ENCODE measurements around the gene CGN. TPM values are rescaled to one million over a fixed set of nuclear protein-coding genes. Genes with fewer than 3 reads are reported as not detected.
"Not testable (repeated sequence)": the region's sequence is repeated elsewhere in the genome, so short reads cannot be mapped to it uniquely, and the experiment has no call there.

CGN gene
- total RNA-seq, 1 donor from 2014 or later, result not detected

DNA sequence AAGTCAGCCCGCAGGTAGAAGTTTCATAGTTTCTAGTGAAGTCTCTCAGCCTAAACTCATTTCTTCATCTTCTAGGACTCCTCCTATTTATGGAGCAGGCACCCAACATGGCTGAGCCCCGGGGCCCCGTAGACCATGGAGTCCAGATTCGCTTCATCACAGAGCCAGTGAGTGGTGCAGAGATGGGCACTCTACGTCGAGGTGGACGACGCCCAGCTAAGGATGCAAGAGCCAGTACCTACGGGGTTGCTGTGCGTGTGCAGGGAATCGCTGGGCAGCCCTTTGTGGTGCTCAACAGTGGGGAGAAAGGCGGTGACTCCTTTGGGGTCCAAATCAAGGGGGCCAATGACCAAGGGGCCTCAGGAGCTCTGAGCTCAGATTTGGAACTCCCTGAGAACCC lies 7.2 kb downstream of the CGN start:
- no peaks in the 10 kb centered on the region for H3K27me3 ChIP-seq
- intact Hi-C loops (cut with DNase I), result no loop called here
- H3K36me3 ChIP-seq, result no peaks in the 10 kb centered on the region
- no peak overlapping the region for H3K27ac ChIP-seq
- no peak for DNase-seq (ENCODE audit: low spot score in 2 of 2)
- H3K4me3 ChIP-seq, result no peak overlapping the region
- TF ChIP-seq, protein P1, sequence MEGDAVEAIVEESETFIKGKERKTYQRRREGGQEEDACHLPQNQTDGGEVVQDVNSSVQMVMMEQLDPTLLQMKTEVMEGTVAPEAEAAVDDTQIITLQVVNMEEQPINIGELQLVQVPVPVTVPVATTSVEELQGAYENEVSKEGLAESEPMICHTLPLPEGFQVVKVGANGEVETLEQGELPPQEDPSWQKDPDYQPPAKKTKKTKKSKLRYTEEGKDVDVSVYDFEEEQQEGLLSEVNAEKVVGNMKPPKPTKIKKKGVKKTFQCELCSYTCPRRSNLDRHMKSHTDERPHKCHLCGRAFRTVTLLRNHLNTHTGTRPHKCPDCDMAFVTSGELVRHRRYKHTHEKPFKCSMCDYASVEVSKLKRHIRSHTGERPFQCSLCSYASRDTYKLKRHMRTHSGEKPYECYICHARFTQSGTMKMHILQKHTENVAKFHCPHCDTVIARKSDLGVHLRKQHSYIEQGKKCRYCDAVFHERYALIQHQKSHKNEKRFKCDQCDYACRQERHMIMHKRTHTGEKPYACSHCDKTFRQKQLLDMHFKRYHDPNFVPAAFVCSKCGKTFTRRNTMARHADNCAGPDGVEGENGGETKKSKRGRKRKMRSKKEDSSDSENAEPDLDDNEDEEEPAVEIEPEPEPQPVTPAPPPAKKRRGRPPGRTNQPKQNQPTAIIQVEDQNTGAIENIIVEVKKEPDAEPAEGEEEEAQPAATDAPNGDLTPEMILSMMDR (IDR thresholded peaks at IDR 0.05), result no peak
- no peaks in the 10 kb centered on the region for H3K9me3 ChIP-seq
- no peaks in the 10 kb centered on the region for H3K4me1 ChIP-seq

DNA sequence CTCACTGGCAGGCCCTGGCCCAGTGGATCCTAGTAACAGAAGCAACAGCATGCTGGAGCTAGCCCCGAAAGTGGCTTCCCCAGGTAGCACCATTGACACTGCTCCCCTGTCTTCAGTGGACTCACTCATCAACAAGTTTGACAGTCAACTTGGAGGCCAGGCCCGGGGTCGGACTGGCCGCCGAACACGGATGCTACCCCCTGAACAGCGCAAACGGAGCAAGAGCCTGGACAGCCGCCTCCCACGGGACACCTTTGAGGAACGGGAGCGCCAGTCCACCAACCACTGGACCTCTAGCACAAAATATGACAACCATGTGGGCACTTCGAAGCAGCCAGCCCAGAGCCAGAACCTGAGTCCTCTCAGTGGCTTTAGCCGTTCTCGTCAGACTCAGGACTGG lies 7.7 kb downstream of the CGN start:
- H3K4me1 ChIP-seq, result no peaks in the 10 kb centered on the region
- H3K27me3 ChIP-seq, result no peaks in the 10 kb centered on the region
- TF ChIP-seq, protein P1 (IDR thresholded peaks at IDR 0.05), result no peak
- no peaks in the 10 kb centered on the region for H3K36me3 ChIP-seq
- no peaks in the 10 kb centered on the region for H3K9me3 ChIP-seq
- H3K4me3 ChIP-seq, result no peak overlapping the region
- intact Hi-C loops (cut with DNase I), result no loop called here
- H3K27ac ChIP-seq, result no peak overlapping the region
- no peak for DNase-seq (ENCODE audit: low spot score in 2 of 2)

DNA sequence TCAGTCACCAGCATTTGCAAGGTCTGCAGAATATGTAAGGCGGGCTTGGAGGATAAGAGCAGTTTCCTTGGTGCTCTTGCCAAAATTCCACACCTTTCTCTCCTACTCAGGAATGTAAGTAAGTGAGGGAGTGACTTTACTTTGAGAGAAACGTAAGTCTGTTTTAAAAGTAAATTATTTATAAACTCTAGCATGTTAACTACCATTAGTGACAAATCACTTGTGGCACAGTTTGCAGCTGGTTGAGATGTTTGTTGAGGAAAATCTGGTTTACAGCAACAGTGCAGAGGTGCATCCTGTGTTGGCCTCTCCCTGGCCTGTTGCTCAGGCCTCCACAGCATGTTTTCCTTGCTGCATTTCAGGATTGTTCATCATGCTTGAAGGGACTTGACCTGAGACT lies 8.5 kb downstream of the CGN start:
- intact Hi-C loops (cut with DNase I), result no loop called here
- no peaks in the 10 kb centered on the region for H3K36me3 ChIP-seq
- no peaks in the 10 kb centered on the region for H3K9me3 ChIP-seq
- TF ChIP-seq, protein P1 (IDR thresholded peaks at IDR 0.05), result no peak
- no peak overlapping the region for H3K27ac ChIP-seq
- H3K4me3 ChIP-seq, result no peak overlapping the region
- DNase-seq (ENCODE audit: low spot score in 2 of 2), result no peak
- no peaks in the 10 kb centered on the region for H3K4me1 ChIP-seq
- H3K27me3 ChIP-seq, result no peaks in the 10 kb centered on the region

DNA sequence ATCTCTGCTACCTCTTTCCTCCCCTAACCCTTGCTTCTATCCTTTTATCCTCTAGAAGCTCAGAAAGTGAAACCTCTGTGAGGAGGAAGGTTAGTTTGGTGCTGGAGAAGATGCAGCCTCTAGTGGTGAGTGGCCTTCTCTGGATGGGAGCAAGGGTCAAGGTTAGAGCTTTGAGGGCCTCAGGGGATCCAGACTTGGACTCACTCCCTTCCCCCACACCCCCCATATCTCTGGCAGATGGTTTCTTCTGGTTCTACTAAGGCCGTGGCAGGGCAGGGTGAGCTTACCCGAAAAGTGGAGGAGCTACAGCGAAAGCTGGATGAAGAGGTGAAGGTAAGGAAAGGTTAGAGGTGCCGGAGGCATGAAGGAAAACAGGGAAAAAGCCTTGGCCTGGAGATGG lies 9.2 kb downstream of the CGN start:
- H3K4me1 ChIP-seq, result no peaks in the 10 kb centered on the region
- no peaks in the 10 kb centered on the region for H3K9me3 ChIP-seq
- no peak for DNase-seq (ENCODE audit: low spot score in 2 of 2)
- H3K4me3 ChIP-seq, result no peak overlapping the region
- no peak overlapping the region for H3K27ac ChIP-seq
- TF ChIP-seq, protein P1 (IDR thresholded peaks at IDR 0.05), result no peak
- no peaks in the 10 kb centered on the region for H3K27me3 ChIP-seq
- intact Hi-C loops (cut with DNase I), result no loop called here
- H3K36me3 ChIP-seq, result no peaks in the 10 kb centered on the region

DNA sequence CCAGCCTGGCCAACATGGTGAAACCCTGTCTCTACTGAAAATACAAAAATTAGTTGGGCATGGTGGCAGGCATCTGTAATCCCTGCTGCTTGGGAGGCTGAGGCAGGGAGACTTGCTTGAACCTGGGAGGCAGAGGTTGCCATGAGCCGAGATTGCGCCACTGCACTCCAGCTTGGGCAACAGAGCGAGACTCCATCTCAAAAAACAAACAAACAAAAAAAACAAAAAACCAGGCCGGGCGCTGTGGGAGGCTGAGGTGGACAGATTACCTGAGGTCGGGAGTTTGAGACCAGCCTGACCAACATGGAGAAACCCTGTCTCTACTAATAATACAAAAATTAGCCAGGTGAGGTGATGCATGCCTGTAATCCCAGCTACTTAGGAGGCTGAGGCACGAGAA lies 11.2 kb downstream of the CGN start:
- H3K9me3 ChIP-seq; intact Hi-C loops (cut with DNase I); H3K27me3 ChIP-seq; H3K4me1 ChIP-seq; H3K36me3 ChIP-seq; DNase-seq (ENCODE audit: low spot score in 2 of 2); H3K4me3 ChIP-seq; H3K27ac ChIP-seq: not testable (repeated sequence)

DNA sequence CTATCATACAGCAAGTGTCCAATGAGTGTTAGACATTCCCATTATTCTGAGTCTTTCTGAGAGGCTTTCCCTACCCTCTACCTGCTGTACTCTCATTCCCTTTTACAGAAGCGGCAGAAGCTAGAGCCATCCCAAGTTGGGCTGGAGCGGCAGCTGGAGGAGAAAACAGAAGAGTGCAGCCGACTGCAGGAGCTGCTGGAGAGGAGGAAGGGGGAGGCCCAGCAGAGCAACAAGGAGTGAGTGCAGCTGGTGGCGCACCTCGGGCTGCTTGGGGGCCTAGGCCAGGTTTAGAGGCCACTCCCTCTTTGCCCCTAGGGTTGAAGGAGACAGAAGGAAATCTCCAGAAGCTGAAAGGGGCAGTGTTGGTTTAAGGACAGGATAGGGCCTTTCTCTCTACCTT lies 12.1 kb downstream of the CGN start:
- DNase-seq (ENCODE audit: low spot score in 2 of 2), result no peak
- Histone ChIP-seq H3K4me1 (no peaks in the 10 kb centered on the region), H3K4me3 (no peak overlapping the region), H3K27ac (no peak overlapping the region), H3K27me3 (no peaks in the 10 kb centered on the region), H3K36me3 (no peaks in the 10 kb centered on the region), H3K9me3 (no peaks in the 10 kb centered on the region)
- intact Hi-C loops (cut with DNase I), result no loop called here
- TF ChIP-seq, protein P1 (IDR thresholded peaks at IDR 0.05), result no peak

Data from ascending aorta (tissue), 2 donors.